HS-5 (cell line): Measurements from ENCODE around the gene NACA.

ENCODE experiments used
- DNase-seq: peaks from one replicate; pipeline ENCODE4 v3.0.0-alpha.2; 2012; ENCODE audit warnings: low read depth

The NACA gene

DNA sequence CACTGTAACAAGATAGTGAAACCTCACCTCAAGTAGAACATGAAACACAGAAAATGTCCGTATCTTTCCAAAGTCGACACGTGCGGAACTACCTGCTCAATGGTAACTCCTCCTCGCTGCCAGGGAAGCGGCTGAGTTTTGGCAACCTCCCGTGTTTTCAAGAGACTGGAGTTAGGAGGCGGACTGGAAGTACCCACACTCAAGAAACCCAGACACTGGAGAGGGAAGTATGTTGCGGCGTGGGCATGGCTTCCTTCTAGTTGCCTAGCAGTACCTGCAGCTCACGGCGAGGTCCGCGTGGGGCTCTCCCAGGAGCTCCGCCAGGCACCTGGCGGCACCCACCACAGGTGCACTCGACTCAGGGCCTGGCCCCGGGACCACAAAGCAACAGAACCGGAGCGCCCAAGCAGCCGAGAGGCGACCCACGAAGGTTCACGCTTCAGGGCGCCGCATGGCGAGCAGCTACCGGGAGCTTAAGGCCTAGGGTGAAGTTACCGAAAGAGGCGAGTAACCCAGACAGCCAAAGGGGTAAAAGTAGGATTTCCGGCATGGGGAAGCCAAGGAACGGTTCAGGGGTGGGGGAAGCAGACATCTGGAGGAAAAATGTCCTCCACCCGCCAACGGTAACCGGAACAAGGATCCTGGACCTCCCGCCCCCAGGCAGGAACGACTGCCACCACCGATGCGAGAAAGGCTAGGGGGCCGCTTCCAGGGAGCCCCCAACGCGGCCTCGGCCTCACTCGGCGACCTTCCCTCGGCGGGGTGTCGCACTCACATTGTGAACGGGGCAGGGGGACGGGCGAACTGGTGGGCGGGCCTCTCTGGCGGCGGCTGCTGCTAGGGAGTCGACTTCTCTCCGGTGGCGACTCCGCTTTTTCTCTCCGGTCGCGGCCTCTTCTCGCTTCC, 37.6 kb downstream of the NACA start:
- DNase-seq, result no peak

DNA sequence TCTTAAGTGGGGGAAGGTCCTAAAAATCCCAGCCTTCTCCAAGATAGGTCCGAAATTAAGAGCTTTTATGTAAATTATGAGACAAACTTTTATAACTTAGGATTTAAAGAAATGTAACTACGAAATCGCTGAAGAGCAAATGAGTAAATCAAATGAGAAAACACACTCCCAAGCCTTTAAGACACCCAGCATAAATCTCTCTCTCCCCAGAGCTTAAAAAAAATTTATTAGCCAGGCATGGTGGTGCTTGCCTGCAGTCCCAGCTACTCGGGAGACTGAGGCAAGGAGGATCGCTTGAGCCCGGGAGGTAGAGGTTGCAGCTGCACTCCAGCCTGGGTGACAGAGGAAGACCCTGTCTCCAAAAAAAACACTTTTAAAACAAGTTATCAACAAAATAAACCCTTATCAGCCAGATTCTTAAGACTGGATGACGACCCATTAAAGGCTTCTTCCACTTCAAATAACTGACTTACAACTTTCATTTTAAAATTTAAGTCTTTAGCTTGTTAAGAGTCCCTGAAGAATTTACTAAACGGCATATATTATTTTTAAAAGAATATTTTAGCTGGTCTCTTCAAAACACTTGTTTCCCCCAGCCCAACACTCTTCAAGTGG, 40.2 kb downstream of the NACA start:
- no peak for DNase-seq

DNA sequence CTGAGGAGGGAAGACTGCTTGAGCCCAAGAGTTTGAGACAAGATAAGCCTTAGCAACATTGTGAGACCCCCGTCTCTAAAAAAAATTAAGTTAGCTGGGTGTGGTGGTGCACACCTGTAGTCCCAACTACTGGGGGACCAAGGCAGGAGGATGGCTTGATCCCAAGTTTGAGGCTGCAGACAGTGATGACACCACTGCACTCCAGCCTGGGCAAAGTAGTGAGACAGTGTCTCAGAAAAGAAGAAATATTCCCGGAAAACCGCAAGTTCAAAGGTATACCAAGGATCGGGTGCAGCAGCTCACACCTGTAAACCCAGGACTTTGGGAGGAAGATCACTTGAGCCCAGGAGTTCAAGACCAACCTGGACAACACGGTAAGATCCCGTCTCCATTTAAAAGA, 42.8 kb downstream of the NACA start:
- no peak for DNase-seq

DNA sequence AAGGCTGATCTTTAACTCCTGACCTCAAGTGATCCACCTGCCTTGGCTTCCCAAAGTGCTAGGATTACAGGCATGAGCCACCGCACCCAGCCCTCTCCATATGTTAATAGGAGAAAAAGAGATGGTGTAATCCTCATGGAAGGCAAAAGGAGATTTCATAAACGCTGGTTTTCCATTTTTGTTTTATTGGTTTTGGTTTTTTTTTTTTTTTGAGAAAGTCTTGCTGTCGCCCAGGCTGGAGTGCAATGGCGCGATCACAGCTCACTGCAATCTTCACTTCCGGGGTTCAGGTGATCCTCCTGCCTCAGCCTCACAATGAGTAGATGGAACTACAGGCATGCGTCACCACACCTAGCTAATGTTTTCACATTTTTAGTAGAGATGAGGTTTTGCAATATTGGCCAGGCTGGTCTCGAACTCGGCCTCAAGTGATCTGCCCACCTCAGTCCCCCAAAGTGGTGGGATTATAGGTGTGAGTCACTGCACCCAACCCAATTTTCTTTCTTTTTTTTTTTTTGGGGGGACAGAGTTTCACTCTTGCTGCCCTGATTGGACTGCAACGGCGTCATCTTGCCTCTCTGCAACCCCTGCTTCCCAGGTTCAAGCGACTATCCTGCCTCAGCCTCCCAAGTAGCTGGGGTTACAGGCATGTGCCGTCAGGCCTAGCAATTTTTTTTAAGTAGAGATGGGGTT, 45.1 kb downstream of the NACA start:
- DNase-seq, result no peak

DNA sequence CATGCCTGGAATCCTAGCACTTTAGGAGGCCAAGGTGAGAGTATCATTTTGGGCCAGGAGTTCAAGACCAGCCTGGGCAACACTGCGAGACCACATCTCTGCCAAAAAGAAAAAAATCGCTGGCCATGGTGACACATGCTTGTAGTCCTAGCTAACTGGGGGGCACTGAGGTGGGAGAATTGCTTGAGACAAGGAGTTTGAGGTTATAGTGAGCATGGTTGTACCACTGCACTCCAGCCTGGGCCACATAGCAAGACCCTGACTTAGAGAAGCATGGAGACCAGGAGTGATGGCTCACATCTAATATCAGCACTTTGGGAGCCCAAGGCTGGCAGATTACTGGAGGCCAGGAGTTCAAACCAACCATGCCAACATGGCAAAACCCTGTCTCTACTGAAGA, 46.2 kb downstream of the NACA start:
- DNase-seq, result no peak

DNA sequence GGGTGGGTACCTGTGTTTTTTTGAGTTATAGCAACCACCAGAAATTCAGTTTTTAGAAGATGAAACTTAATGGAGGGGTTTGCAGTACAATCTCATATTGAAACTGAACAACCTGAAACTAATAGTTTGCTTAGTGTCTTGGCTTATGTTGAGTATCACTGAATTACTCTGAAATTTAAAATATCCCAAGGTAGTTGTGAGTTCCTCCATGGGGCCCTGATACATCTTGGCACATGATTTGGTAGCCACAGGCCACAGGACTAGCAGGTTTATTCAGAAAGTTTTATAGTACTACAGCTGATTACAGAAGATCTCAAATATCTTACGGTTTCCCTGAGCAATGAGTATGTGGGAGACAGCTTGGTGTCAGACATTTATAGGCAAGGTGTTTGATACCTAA, 47.4 kb downstream of the NACA start:
- no peak for DNase-seq

DNA sequence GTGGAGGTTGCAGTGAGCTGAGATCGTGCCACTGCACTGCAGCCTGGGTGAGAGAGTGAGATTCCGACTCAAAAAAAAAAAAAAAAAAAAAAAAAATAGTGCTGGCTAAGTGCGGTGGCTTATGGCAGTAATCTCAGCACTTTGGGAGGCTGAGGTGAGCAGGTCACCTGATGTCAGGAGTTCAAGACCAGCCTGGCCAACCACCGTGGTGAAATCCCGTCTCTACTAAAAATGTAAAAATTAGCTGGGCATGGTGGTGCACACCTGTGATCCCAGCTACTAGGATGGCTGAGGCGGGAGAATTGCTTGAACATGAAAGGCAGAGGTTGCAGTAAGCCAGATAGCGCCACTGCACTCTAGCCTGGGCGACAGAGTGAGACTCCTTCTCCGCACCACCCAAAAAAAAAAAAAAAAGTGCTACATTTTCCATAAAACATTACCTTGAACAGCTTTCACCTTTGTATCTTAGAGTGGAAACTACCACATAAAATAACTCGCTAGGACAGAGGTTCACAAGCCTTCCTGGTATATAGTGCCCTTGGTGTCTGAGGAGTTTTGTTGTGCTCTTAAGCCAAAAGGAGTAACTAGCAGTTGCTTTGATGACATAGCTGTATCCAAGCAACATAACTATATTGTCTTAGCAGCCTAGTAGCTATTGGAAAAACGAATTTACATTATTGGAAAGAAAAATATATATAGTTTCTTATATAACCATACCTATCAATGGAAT, 48.1 kb downstream of the NACA start:
- DNase-seq, result no peak

DNA sequence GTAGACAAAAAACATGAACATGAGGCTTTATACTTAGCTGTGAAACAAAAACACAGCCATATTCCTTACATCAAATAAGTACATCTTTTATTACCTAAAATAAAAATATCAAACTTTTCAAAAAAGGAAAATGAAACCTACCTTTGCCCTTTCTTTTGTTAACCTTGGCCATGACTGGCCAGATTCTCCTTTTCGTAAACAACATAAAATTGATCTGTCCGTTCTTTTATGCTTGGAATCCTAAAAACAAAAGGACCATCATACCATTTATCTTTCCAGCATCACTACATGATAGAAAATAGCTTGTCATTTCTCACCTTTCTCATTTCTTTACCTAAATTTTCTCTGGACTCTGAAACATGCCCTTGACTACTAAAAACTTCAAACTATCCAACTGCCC, 53.5 kb downstream of the NACA start:
- DNase-seq, result no peak

DNA sequence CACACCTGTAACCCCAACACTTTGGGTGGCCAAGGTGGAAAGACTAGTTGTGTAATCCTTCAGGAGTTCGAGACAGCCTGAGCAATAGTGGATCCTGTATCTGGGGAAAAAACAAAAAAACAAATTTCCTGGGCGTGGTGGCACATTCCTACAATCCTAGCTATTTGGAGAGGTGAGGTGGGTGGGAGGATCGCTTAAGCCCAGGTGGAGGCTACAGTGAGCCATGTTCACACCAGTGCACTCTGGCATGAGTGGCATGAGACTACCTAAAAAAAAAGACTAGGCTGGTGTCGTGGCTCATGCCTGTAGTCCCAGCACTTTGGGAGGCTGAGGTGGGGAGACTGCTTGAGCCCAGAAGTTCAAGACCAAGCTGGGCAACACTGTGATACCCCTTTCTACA, 54.3 kb downstream of the NACA start:
- DNase-seq, result no peak

DNA sequence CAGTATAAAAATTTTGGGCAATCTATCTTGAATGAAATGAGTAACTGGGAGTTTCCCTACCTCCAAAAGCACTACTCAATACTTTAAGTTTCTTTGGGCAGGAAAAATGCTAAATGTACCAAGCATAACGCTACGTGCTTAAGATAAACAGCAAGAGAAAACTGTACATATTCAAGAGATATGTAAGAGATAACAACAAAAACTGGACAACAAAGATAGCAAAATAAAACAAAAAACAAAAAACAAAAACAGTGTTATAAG, 57.0 kb downstream of the NACA start:
- no peak for DNase-seq
